ENCODE results near the gene EPB41L1. TPM values are rescaled to one million over a fixed set of nuclear protein-coding genes. Genes with fewer than 3 reads are reported as not detected.
A peak's percentile ranks its signal among the peaks of the same experiment; 100 is the strongest.

The EPB41L1 gene
- total RNA-seq, 1 experiment from 2014 or later = 129 TPM

DNA sequence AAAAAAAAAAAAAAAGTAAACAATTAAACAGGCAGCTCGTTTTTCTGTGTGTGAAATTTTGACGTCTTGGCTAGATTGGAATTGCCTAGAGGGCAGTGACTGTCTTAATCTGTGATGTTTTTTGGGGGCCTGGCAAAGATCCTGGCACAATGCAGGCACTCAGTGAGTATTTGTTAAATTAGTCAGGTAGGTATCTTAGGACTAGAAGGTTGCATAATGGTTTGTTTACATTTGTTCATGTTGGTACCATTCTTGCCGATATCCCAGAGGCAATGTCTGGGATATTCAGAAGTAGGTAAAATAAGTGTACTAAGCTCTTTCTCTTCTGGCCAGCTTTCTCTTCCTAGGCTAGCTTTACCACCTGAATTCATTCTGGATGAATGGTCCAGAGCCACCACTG, 84.2 kb downstream of the EPB41L1 start:
- CTCF ChIA-PET = interaction anchor here (1.3 kb wide), 1 partner anchor 36 kb away, joined by 4 read pairs; no protein-coding TSS in a partner anchor
- no peaks in the 10 kb centered on the region for H3K27me3 Mint-ChIP-seq (ENCODE audit: insufficient read depth, unreplicated experiment)
- H3K4me3 Mint-ChIP-seq (ENCODE audit: unreplicated experiment) = peak overlapping the region; percentile 23

DNA sequence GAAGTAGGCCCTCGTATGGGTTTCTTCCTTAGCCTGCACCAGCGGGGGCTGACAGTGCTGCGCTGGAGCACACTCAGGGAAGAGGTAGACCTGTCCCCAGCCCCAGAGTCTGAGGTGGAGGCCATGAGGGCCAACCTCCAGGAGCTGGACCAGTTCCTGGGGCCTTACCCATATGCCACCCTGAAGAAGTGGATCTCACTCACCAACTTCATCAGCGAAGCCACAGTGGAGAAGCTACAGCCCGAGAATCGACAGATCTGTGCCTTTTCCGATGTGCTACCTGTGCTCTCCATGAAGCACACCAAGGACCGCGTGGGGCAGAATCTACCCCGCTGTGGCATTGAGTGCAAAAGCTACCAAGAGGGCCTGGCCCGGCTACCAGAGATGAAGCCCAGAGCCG, 85.5 kb downstream of the EPB41L1 start:
- no peak overlapping the region for H3K4me3 ChIP-seq (ENCODE audit: low read depth, low read length)
- CTCF ChIA-PET = interaction anchor here (0.6 to 1.4 kb wide), 2 partner anchors 40 to 89 kb away, joined by 5 read pairs; no protein-coding TSS in a partner anchor
- no peaks in the 10 kb centered on the region for H3K27me3 Mint-ChIP-seq (ENCODE audit: insufficient read depth, unreplicated experiment)
- H3K27me3 ChIP-seq (replicated peaks; ENCODE audit: control insufficient read depth, insufficient read depth, low read length) = no peaks in the 10 kb centered on the region
- H3K4me3 Mint-ChIP-seq (ENCODE audit: unreplicated experiment) = no peak overlapping the region
- H3K9me3 ChIP-seq = no peaks in the 10 kb centered on the region
- no TSS peak for BruUV-seq (replicated peaks)
- H3K4me1 Mint-ChIP-seq (ENCODE audit: low read depth, unreplicated experiment) = peaks cover 16% of the 10 kb centered on the region
- 0 out of 2 replicates have a peak, but pooled peaks cover 4% of the 10 kb centered on the region for H3K4me1 ChIP-seq
- TF ChIP-seq, protein P1, sequence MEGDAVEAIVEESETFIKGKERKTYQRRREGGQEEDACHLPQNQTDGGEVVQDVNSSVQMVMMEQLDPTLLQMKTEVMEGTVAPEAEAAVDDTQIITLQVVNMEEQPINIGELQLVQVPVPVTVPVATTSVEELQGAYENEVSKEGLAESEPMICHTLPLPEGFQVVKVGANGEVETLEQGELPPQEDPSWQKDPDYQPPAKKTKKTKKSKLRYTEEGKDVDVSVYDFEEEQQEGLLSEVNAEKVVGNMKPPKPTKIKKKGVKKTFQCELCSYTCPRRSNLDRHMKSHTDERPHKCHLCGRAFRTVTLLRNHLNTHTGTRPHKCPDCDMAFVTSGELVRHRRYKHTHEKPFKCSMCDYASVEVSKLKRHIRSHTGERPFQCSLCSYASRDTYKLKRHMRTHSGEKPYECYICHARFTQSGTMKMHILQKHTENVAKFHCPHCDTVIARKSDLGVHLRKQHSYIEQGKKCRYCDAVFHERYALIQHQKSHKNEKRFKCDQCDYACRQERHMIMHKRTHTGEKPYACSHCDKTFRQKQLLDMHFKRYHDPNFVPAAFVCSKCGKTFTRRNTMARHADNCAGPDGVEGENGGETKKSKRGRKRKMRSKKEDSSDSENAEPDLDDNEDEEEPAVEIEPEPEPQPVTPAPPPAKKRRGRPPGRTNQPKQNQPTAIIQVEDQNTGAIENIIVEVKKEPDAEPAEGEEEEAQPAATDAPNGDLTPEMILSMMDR (IDR thresholded peaks at IDR 0.05; ENCODE audit: insufficient read depth in 1 of 2, low read depth in 1 of 2, low read length in 1 of 2, severe bottlenecking in 1 of 2, unreplicated experiment in 1 of 2) = no peak
- no peaks in the 10 kb centered on the region for H3K9me3 Mint-ChIP-seq (ENCODE audit: unreplicated experiment)
- H3K36me3 ChIP-seq (ENCODE audit: control insufficient read depth, insufficient read depth, low read length) = peaks cover 11% of the 10 kb centered on the region
- DNase-seq = no peak
- POLR2A ChIA-PET = no interaction called here
- intact Hi-C loops (cut with micrococcal nuclease; ENCODE audit: unreplicated experiment) = no loop called here
- H3K27ac Mint-ChIP-seq (ENCODE audit: unreplicated experiment) = no peak overlapping the region
- H3K36me3 Mint-ChIP-seq (ENCODE audit: insufficient read depth, unreplicated experiment) = peaks cover 82% of the 10 kb centered on the region

More for the DNA sequence above, 84.2 kb downstream of the EPB41L1 start:
- POLR2A ChIA-PET = interaction anchor here (0.6 to 1.0 kb wide), 3 partner anchors 151 to 1618 kb away, joined by 3 to 5 read pairs (median 4); partner anchors contain the start of gene ACSS2
- Histone ChIP-seq H3K9me3 (no peaks in the 10 kb centered on the region), H3K4me1 (0 out of 2 replicates have a peak, but pooled peaks cover 4% of the 10 kb centered on the region), H3K36me3 (ENCODE audit: control insufficient read depth, insufficient read depth, low read length) (peaks cover 8% of the 10 kb centered on the region), H3K4me3 (ENCODE audit: low read depth, low read length) (no peak overlapping the region), H3K27me3 (replicated peaks; ENCODE audit: control insufficient read depth, insufficient read depth, low read length) (no peaks in the 10 kb centered on the region)
- Mint-ChIP-seq H3K4me1 (ENCODE audit: low read depth, unreplicated experiment) (peaks cover 16% of the 10 kb centered on the region), H3K9me3 (ENCODE audit: unreplicated experiment) (no peaks in the 10 kb centered on the region), H3K36me3 (ENCODE audit: insufficient read depth, unreplicated experiment) (peaks cover 69% of the 10 kb centered on the region), H3K27ac (ENCODE audit: unreplicated experiment) (no peak overlapping the region)
- intact Hi-C loops (cut with micrococcal nuclease; ENCODE audit: unreplicated experiment) = no loop called here
- no peak for DNase-seq
- no TSS peak for BruUV-seq (replicated peaks)
- TF ChIP-seq, protein P1 (IDR thresholded peaks at IDR 0.05; ENCODE audit: insufficient read depth in 1 of 2, low read depth in 1 of 2, low read length in 1 of 2, severe bottlenecking in 1 of 2, unreplicated experiment in 1 of 2) = no peak

- Mint-ChIP-seq H3K4me1 (ENCODE audit: low read depth, unreplicated experiment) (peaks cover 16% of the 10 kb centered on the region), H3K36me3 (ENCODE audit: insufficient read depth, unreplicated experiment) (peaks cover 86% of the 10 kb centered on the region), H3K27ac (ENCODE audit: unreplicated experiment) (no peak overlapping the region), H3K4me3 (ENCODE audit: unreplicated experiment) (no peak overlapping the region), H3K9me3 (ENCODE audit: unreplicated experiment) (no peaks in the 10 kb centered on the region), H3K27me3 (ENCODE audit: insufficient read depth, unreplicated experiment) (no peaks in the 10 kb centered on the region)
- BruUV-seq (replicated peaks) = no TSS peak
- no peaks in the 10 kb centered on the region for H3K27me3 ChIP-seq (replicated peaks; ENCODE audit: control insufficient read depth, insufficient read depth, low read length)
- intact Hi-C loops (cut with micrococcal nuclease; ENCODE audit: unreplicated experiment) = no loop called here
- no peak overlapping the region for H3K4me3 ChIP-seq (ENCODE audit: low read depth, low read length)
- ChIA-PET CTCF (interaction anchor here (0.6 kb wide), 2 partner anchors 67 to 187 kb away, joined by 3 read pairs; no protein-coding TSS in a partner anchor), POLR2A (no interaction called here)
- peaks cover 16% of the 10 kb centered on the region for H3K36me3 ChIP-seq (ENCODE audit: control insufficient read depth, insufficient read depth, low read length)
- H3K9me3 ChIP-seq = no peaks in the 10 kb centered on the region
- no peak for DNase-seq
- H3K4me1 ChIP-seq = no peaks in the 10 kb centered on the region
- TF ChIP-seq, protein P1 (IDR thresholded peaks at IDR 0.05; ENCODE audit: insufficient read depth in 1 of 2, low read depth in 1 of 2, low read length in 1 of 2, severe bottlenecking in 1 of 2, unreplicated experiment in 1 of 2) = no peak
These were observed 87.1 kb downstream of the EPB41L1 start for GRCh38 chr20:36241678-36242077.
